ENCODE results near the gene SYT11. TPM values are rescaled to one million over a fixed set of nuclear protein-coding genes. Genes with fewer than 3 reads are reported as not detected.
A peak's percentile ranks its signal among the peaks of the same experiment; 100 is the strongest.
"Not testable (repeated sequence)": the region's sequence is repeated elsewhere in the genome, so short reads cannot be mapped to it uniquely, and the experiment has no call there.

SYT11 gene
- polyA plus RNA-seq, 1 experiment, result 36.6 TPM

DNA sequence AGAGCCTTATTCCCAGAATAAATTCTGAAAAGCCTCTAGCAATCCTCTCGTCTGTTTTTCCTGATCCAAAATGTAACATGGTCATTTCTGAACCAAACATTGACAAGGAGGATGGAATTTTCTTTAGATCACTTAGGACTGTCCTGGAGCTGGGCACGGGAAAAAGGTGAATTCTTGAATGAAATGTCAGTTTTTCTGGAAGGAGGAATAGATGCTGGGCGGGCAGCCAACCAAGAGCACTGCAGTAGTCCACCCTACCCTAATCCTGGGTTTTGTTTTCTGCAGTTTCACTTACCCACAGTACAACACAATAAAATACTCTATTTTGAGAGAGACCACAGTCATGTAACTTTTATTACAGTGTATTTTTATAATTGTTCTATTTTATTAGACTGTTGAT, 30.9 kb downstream of the SYT11 start:
- Histone ChIP-seq H3K4me3 (ENCODE audit: low read depth, low read length) (no peak overlapping the region), H3K36me3 (ENCODE audit: control insufficient read depth, insufficient read depth, low read length) (no peaks in the 10 kb centered on the region), H3K27me3 (ENCODE audit: control insufficient read depth, insufficient read depth, low read length) (no peaks in the 10 kb centered on the region)
- ChIA-PET POLR2A (no interaction called here), CTCF (no interaction called here)
- TF ChIP-seq, protein P1, sequence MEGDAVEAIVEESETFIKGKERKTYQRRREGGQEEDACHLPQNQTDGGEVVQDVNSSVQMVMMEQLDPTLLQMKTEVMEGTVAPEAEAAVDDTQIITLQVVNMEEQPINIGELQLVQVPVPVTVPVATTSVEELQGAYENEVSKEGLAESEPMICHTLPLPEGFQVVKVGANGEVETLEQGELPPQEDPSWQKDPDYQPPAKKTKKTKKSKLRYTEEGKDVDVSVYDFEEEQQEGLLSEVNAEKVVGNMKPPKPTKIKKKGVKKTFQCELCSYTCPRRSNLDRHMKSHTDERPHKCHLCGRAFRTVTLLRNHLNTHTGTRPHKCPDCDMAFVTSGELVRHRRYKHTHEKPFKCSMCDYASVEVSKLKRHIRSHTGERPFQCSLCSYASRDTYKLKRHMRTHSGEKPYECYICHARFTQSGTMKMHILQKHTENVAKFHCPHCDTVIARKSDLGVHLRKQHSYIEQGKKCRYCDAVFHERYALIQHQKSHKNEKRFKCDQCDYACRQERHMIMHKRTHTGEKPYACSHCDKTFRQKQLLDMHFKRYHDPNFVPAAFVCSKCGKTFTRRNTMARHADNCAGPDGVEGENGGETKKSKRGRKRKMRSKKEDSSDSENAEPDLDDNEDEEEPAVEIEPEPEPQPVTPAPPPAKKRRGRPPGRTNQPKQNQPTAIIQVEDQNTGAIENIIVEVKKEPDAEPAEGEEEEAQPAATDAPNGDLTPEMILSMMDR (IDR thresholded peaks at IDR 0.05; ENCODE audit: insufficient read depth, low read depth, low read length), result no peak
- no peak for DNase-seq (ENCODE audit: low read depth)

GRCh38 chr1:155892796-155893195, 33.4 kb downstream of the SYT11 start:
- TF ChIP-seq, protein P1 (IDR thresholded peaks at IDR 0.05; ENCODE audit: insufficient read depth, low read depth, low read length), result no peak
- H3K4me3 ChIP-seq (ENCODE audit: low read depth, low read length), result no peak overlapping the region
- no peaks in the 10 kb centered on the region for H3K27me3 ChIP-seq (ENCODE audit: control insufficient read depth, insufficient read depth, low read length)
- CTCF ChIA-PET, result interaction anchor here (1.2 kb wide), 1 partner anchor 11 kb away, joined by 5 read pairs; no protein-coding TSS in a partner anchor
- POLR2A ChIA-PET, result interaction anchor here (1.0 to 1.6 kb wide), 2 partner anchors 10 to 33 kb away, joined by 5 to 9 read pairs; partner anchors contain the start of gene SYT11
- DNase-seq (ENCODE audit: low read depth), result no peak
- H3K36me3 ChIP-seq (ENCODE audit: control insufficient read depth, insufficient read depth, low read length), result 0 out of 2 replicates have a peak, but pooled peaks cover 1% of the 10 kb centered on the region

DNA sequence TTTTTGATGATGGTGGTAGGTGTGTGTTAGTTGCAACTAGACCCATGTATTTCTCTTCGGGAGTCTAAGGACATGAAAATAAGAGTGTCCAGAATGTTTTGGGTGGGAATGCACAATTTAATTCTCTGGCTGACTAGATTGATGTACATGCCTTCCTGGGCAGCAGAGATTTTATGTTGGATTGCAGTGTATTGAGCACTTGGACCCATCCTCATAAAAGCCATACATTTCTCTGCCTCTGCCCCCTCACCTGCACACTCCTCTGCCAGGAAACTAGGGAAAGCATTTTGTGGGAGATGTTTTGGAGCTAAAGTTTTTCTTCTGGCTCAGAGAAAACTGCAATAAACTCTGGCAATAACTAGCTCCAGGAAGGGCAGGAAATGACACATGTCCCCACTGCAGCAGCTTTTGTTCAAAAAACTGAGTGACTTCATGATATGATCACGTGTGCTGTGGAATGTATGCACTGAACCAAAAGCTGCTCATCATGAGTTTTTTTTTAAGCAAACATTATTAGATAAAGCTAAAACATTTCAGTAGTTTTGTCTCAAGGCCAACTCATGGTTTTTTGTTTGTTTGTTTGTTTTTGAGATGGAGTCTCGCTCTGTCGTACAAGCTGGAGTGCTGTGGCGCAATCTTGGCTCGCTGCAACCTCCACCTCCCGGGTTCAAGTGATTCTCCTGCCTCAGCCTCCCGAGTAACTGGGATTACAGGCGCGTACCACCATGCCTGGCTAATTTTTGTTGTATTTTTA, 34.2 kb downstream of the SYT11 start:
- POLR2A ChIA-PET, result interaction anchor here (1.0 to 1.6 kb wide), 2 partner anchors 11 to 34 kb away, joined by 5 to 9 read pairs; partner anchors contain the start of gene SYT11
- no peak overlapping the region for H3K4me3 ChIP-seq (ENCODE audit: low read depth, low read length)

DNA sequence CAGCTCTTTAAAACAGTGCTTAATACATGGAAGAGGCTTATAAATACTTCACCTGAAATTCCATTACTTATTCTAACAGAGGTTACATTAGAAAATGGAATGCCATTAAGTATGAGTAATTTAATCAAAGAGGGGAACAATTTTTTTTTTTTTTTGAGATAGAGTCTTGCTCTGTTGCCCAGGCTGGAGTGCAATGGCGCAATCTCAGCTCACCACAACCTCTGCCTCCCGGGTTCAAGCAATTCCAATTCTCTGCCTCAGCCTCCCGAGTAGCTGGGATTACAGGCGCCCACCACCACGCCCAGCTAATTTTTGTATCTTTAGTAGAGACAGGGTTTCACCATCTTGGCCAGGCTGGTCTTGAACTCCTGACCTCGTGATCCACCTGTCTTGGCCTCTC, 36.2 kb downstream of the SYT11 start:
- CTCF ChIA-PET, result interaction anchor here (1.6 kb wide), 1 partner anchor 37 kb away, joined by 3 read pairs; no protein-coding TSS in a partner anchor
- DNase-seq (ENCODE audit: low read depth); H3K4me3 ChIP-seq (ENCODE audit: low read depth, low read length); H3K36me3 ChIP-seq (ENCODE audit: control insufficient read depth, insufficient read depth, low read length); H3K27me3 ChIP-seq (ENCODE audit: control insufficient read depth, insufficient read depth, low read length); POLR2A ChIA-PET: not testable (repeated sequence)

More for the DNA sequence above, 34.2 kb downstream of the SYT11 start:
- peak; percentile 71 for DNase-seq (ENCODE audit: low read depth)
- H3K27me3 ChIP-seq (ENCODE audit: control insufficient read depth, insufficient read depth, low read length), result no peaks in the 10 kb centered on the region
- CTCF ChIA-PET, result interaction anchor here (1.2 to 1.6 kb wide), 2 partner anchors 11 to 39 kb away, joined by 3 to 5 read pairs; no protein-coding TSS in a partner anchor
- TF ChIP-seq, protein P1 (IDR thresholded peaks at IDR 0.05; ENCODE audit: insufficient read depth, low read depth, low read length), result no peak
- H3K36me3 ChIP-seq (ENCODE audit: control insufficient read depth, insufficient read depth, low read length), result 0 out of 2 replicates have a peak, but pooled peaks cover 1% of the 10 kb centered on the region

DNA sequence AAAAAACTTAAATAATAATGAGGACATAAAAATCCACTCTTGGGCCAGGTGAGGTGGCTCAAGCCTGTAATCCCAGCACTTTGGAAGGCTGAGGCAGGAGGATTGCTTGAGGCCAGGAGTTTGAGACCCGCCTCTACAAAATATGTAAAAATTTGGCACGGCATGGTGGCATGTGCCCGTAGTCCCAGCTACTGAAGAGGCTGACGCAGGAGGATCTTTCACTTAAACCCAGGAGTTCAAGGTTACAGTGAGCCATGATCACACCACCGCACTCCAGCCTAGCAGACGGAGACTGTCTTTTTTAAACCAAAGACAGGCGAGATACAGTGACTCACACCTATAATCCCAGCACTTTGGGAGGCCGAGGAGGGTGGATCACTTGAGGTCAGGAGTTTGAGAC, 37.1 kb downstream of the SYT11 start:
- CTCF ChIA-PET; POLR2A ChIA-PET; DNase-seq (ENCODE audit: low read depth): not testable (repeated sequence)

DNA sequence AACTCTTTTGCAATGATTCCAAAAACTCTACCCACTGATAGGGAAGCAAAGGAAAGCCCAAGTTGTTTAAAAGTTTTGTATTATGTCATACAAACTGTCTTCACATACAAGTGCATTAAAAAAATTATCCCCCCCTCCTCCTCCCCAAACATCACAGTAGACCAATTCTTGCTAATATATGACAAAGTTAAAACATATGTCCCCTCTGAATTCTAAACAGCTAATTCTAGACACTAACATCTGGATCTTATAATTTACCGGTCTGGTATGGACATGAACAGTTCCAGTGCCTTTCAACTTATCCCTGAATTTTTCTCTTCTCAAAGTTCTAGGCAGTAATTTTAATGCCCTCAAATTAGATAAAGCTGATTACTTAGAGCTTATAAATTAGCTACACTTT, 38.4 kb downstream of the SYT11 start:
- ChIA-PET POLR2A (no interaction called here), CTCF (interaction anchor here (2.4 kb wide), 1 partner anchor 19 kb away, joined by 7 read pairs; no protein-coding TSS in a partner anchor)
- Histone ChIP-seq H3K27me3 (ENCODE audit: control insufficient read depth, insufficient read depth, low read length) (no peaks in the 10 kb centered on the region), H3K4me3 (ENCODE audit: low read depth, low read length) (no peak overlapping the region), H3K36me3 (ENCODE audit: control insufficient read depth, insufficient read depth, low read length) (peaks cover 7% of the 10 kb centered on the region)
- TF ChIP-seq, protein P1 (IDR thresholded peaks at IDR 0.05; ENCODE audit: insufficient read depth, low read depth, low read length), result no peak
- DNase-seq (ENCODE audit: low read depth), result no peak

More for the DNA sequence above, 37.1 kb downstream of the SYT11 start:
- not testable (repeated sequence) for H3K4me3 ChIP-seq (ENCODE audit: low read depth, low read length); H3K36me3 ChIP-seq (ENCODE audit: control insufficient read depth, insufficient read depth, low read length); H3K27me3 ChIP-seq (ENCODE audit: control insufficient read depth, insufficient read depth, low read length)
